HAP-1 (cell line): ENCODE measurements around the gene PHLDB1.
A peak's percentile ranks its signal among the peaks of the same experiment; 100 is the strongest.
"Not testable (repeated sequence)": the region's sequence is repeated elsewhere in the genome, so short reads cannot be mapped to it uniquely, and the experiment has no call there.

Experiments used
- DNase-seq, 2 experiments: peaks; one replicate each; pipeline ENCODE4 v3.0.0-alpha.2; 2016 to 2020; ENCODE audit warnings: low spot score in 2 of 2
- H3K27me3 ChIP-seq: fragments of 250-450 bp; sonication (Bioruptor Pico); 2 replicates; pipeline ENCODE4 v1.5.1; 2020; ENCODE audit warnings: low read depth, mild to moderate bottlenecking, moderate library complexity
- H3K36me3 ChIP-seq: fragments of 250-450 bp; sonication (Bioruptor Pico); replicated peaks from 2 replicates; pipeline ENCODE4 v1.5.1; 2020; ENCODE audit warnings: mild to moderate bottlenecking
- H3K4me1 ChIP-seq: fragments of 250-450 bp; sonication (Bioruptor Pico); 2 replicates; pipeline ENCODE4 v1.5.1; 2020; ENCODE audit warnings: mild to moderate bottlenecking
- H3K4me3 ChIP-seq: fragments of 250-450 bp; sonication (Bioruptor Pico); 2 replicates; pipeline ENCODE4 v1.5.1; 2020; ENCODE audit warnings: mild to moderate bottlenecking, moderate library complexity
- H3K9me3 ChIP-seq: fragments of 250-450 bp; sonication (Bioruptor Pico); 2 replicates; pipeline ENCODE4 v1.5.1; 2020; ENCODE audit warnings: mild to moderate bottlenecking, moderate library complexity
- in situ Hi-C: fragments of 300-500 bp; cut with MboI; formaldehyde crosslinking; loops from 3 replicates; pipeline ENCODE4 v1.14.3; 2020; ENCODE audit warnings: low sequenced_read_pairs, inconsistent platforms, mixed read lengths

PHLDB1 gene

DNA sequence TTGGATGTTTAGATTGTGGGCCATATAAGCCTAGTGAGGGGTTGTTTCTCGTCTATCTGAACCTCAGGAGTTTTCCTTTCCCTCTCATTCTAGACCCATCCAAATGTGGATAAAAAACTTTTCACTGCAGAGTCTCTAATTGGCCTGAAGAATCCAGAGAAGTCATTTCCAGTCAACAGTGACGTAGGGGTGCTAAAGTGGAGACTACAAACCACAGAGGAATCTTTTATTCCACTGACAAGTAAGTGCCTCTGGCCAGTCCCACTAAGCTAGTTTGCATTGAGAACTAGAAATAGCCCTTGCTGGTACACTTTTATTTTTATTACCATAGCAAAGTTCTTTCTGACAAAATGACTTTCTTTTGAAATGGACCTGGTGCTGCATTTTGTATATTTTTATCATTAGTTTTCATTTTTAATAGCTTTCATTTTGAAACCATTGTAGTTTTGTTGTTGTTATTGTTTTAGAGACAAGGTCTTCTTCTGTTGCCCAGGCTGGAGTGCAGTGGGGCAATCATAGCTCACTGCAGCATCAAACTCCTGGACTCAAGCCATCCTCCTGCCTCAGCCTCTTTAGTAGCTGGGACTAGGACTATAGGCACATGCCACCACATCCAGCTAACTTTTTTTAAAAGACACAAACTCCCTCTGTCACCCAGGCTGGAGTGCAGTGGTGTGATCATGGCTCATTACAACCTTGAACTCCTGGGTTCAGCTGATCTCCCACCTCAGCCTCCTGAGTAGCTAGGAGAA is 14.6 kb upstream of the PHLDB1 start:
- no peak for DNase-seq
- Histone ChIP-seq H3K36me3 (peaks cover 96% of the 10 kb centered on the region), H3K4me3 (no peak overlapping the region), H3K4me1 (no peaks in the 10 kb centered on the region), H3K9me3 (no peaks in the 10 kb centered on the region; the same call in 1 of the 2 replicates), H3K27me3 (no peaks in the 10 kb centered on the region)
- in situ Hi-C loops, result no loop called here

DNA sequence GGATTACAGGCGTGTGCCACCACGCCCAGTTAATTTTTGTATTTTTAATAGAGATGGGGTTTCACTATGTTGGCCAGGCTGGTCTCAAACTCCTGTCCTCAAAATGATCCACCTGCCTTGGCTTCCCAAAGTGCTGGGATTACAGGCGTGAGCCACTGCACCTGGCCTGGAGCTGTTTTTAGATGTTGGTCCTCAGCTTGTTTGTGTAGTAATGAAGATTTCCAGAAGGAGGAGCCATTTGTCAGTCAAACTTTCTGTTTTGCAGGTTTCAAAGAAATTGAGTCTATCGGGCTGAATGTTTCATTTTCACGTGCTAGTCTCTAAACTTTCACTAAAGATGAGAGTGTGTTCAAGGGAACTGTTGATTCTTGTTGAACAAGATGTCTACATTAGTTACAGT is 12.4 kb upstream of the PHLDB1 start:
- H3K9me3 ChIP-seq, H3K4me1 ChIP-seq, in situ Hi-C loops, H3K27me3 ChIP-seq, H3K4me3 ChIP-seq: not testable (repeated sequence)
- DNase-seq, result peak in 1 of 2 experiments; percentile 21
- peaks cover 93% of the 10 kb centered on the region for H3K36me3 ChIP-seq

DNA sequence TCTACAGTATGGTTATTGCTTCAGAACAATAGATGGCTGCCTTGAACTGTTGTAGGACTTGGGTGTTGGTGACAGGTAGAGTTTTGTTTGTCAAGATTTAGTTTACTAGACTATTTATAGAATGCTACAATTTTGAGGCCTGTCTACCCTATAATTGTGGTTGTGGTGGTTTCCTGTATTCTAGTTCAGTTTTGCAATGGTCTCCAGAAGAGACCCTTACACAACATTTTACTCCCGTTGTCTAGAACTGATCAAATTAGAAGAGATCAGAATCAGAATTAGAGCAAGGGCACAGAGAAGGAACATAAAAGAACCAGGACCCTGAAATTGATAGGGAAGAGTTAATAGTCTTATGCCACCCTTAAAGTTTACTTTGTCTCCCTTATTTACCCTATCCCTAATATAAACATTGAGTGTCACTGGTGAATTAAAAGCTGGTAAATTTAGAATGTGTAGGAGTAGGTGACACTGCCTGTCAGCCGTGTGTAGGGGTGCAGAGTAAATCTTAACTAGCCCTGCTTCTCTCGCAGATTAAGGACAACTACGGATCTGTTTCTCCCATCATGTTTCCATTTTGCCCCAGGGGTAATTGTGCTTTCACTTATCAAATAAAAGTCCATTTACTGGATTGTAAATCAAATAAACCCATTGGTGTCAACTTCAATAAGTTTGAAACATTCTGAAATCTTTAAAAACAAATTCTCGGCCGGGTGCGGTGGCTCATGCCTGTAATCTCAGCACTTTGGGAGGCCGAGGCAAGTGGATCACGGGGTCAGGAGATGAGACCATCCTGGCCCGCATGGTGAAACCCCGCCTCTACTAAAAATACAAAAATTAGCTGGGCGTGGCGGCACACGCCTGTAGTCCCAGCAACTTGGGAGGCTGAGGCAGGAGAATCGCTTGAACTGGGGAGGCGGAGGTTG is 10.9 kb upstream of the PHLDB1 start:
- peaks cover 92% of the 10 kb centered on the region for H3K36me3 ChIP-seq
- no peak for DNase-seq
- in situ Hi-C loops, result no loop called here

DNA sequence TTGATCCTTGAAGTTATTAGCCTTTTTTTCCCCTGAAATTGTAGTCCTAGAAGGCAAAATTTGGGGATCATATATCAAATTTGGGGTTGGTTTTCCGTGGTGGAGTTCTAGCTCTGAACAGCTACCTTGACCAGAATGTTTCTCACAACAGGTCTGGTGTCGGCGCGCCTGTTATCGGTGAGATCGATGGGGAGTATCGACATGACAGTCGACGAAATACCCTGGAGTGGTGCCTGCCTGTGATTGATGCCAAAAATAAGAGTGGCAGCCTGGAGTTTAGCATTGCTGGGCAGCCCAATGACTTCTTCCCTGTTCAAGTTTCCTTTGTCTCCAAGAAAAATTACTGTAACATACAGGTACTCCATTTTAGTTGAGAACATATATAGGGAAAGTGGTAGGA is 9.9 kb upstream of the PHLDB1 start:
- Histone ChIP-seq H3K36me3 (peaks cover 91% of the 10 kb centered on the region), H3K4me1 (no peaks in the 10 kb centered on the region), H3K27me3 (no peaks in the 10 kb centered on the region), H3K9me3 (no peaks in the 10 kb centered on the region; the same call in 1 of the 2 replicates), H3K4me3 (no peak overlapping the region)
- no peak for DNase-seq
- in situ Hi-C loops, result no loop called here

More for the DNA sequence above, 10.9 kb upstream of the PHLDB1 start:
- no peak overlapping the region for H3K4me3 ChIP-seq
- no peaks in the 10 kb centered on the region for H3K27me3 ChIP-seq
- no peaks in the 10 kb centered on the region for H3K4me1 ChIP-seq
- no peaks in the 10 kb centered on the region; the same call in 1 of the 2 replicates for H3K9me3 ChIP-seq

DNA sequence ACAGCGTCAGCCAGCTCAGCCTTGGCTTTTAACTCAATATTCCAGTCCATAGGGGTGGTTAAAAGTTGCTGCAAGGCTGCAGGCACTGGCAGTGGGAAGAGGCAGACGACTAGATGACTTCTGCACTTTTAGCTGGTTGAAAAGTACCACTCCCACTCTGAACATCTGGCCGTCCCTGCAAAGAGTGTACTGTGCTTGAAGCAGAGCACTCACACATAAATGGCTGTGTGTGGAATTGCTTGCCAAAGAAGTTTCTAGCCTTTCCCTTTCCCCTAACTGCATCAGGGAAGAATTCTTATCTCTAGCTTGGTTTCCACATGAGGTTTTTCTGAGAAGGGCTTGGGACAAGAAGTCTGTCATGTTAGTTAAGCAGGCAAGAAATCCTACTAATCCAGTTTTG is 5.1 kb upstream of the PHLDB1 start:
- no peak for DNase-seq
- peaks cover 45% of the 10 kb centered on the region for H3K36me3 ChIP-seq
- in situ Hi-C loops, result no loop called here

DNA sequence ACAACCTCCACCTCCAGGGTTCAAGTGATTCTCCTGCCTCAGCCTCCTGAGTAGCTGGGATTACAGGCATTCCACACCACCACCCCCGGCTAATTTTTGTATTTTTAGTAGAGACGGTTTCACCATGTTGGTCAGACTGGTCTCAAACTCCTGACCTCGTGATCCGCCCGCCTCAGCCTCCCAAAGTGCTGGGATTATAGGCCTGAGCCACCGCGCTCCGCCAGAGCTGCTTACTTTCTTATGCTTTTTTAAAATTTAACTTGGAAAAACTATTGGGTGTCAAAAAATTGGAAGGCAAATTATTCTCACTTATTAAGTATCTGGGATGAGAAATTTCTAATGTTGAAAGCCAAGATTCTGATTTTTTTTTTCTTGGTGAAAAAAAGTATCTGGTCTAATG is 3.7 kb upstream of the PHLDB1 start:
- DNase-seq, H3K27me3 ChIP-seq, H3K4me1 ChIP-seq, H3K9me3 ChIP-seq, H3K4me3 ChIP-seq, in situ Hi-C loops: not testable (repeated sequence)
- H3K36me3 ChIP-seq, result peaks cover 32% of the 10 kb centered on the region

More for the DNA sequence above, 5.1 kb upstream of the PHLDB1 start:
- H3K27me3 ChIP-seq, result no peaks in the 10 kb centered on the region
- no peaks in the 10 kb centered on the region for H3K9me3 ChIP-seq
- no peaks in the 10 kb centered on the region for H3K4me1 ChIP-seq
- H3K4me3 ChIP-seq, result no peak overlapping the region

DNA sequence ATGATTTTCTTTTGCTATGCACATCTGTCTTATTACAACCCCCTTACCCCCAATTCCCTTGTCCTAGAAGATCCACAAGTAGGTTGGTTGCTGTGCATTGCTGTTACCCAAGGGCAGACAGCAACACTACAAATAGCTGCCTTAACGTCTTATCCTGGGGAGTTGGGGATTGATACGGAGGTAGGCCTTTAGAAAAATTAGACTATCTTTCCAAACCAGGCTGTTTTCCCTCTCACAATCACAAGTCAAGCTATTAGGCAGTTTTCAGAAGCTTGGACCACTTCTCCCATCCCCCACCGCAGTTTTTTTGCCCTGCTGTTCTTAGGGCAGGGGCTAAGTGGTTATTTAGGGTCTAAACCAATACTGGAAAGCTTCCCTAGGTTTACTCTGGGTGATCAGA is 2.8 kb upstream of the PHLDB1 start:
- Histone ChIP-seq H3K4me1 (peaks cover 6% of the 10 kb centered on the region), H3K36me3 (peaks cover 27% of the 10 kb centered on the region), H3K4me3 (no peak overlapping the region), H3K27me3 (no peaks in the 10 kb centered on the region), H3K9me3 (no peaks in the 10 kb centered on the region)
- DNase-seq, result no peak
- in situ Hi-C loops, result no loop called here

DNA sequence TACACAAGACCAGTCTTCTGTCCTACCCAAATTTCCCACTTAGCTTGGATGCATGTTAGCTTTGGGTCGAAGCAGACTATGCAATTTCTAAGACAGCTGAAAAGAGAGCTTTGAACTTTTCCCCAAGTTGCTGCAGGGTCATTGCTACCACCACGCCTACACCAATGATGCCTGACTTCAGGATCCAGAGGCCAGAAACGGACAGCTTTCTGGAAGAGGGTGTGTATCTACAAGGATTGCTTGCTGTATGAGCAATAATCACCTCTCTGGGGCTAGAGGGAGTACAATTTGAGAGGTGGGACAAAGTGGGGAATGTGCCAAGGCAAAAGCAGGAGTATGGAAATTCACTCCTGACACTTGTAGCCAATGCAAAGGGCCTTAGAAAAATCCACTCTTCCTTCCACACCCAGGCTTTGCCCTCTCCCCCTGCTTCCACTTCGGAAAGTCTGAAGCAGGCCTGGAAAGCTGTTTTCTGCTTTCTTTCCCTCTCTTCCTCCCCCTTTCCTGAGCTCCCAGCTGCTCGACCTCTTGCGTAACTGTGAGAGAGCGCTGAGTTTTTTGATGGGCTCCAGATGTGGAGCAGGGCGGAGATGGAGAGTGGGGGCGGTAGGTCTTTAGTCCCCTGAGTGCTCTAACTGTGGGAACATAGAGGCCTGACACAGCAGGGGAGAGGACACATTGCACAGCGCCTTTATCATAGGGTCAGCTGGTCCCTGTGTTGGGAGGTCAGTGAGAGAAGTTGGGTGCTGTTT is 2.1 kb upstream of the PHLDB1 start:
- Histone ChIP-seq H3K27me3 (no peaks in the 10 kb centered on the region), H3K9me3 (no peaks in the 10 kb centered on the region), H3K4me1 (peaks cover 6% of the 10 kb centered on the region), H3K36me3 (peaks cover 20% of the 10 kb centered on the region), H3K4me3 (no peak overlapping the region)
- in situ Hi-C loops, result no loop called here
- no peak for DNase-seq

DNA sequence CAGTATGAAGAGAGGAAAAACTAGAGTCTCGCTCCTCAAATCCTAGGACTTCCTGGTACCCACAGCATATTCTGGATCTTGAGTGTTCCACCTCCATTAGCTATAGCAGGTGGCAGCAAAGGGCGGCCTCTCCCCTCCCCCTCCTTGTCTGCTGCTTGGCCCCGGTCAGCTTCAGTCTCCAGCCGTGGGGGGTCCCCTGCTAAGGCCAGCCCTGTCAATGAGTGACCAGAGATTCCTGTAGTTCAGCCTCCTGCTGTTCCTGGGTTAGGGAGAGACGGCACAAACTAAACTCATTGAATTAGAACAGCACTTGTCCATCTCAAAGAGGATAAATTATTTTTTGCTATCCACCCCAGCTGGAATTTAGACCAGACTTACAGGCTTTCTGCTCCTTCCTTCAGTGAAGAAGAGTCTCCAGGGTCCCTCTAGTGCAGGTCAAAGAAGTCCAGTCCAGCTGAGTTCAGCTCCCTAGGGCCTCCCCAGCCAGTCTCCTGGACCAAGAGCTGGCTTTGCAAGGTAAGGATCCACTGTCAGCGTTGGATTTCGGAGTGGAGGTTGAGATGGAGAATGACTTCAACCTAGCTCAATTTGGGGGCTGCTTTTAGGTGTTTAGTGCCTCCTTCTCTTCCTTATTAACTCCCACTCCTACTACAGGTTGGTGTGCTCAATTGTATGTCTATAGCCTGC is 1.1 kb upstream of the PHLDB1 start:
- H3K9me3 ChIP-seq, result no peaks in the 10 kb centered on the region
- peaks cover 6% of the 10 kb centered on the region for H3K4me1 ChIP-seq
- H3K36me3 ChIP-seq, result peaks cover 11% of the 10 kb centered on the region
- in situ Hi-C loops, result no loop called here
- DNase-seq, result no peak
- H3K4me3 ChIP-seq, result no peak overlapping the region
- no peaks in the 10 kb centered on the region for H3K27me3 ChIP-seq

DNA sequence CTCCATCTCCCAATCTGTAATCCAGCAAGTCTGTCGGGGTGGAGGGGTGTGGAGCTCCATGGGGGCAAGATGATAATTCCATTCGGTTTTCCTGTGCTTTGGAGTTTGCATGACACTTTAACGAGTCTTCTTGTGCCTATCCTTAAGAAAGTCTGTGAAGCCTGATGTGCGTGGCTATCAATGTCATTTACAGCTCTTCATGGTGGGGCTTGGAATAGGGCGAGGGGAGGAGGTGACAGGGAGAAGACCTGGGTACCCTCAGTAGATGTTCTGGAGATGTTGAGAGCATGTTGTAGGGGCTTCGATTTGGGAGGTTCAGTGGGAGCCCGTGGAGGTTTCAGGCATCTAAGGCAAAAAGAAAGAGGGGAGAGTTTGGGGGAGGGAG is 579 bp upstream of the PHLDB1 start:
- Histone ChIP-seq H3K9me3 (no peaks in the 10 kb centered on the region), H3K36me3 (peaks cover 5% of the 10 kb centered on the region), H3K27me3 (no peaks in the 10 kb centered on the region), H3K4me3 (no peak overlapping the region), H3K4me1 (peaks cover 6% of the 10 kb centered on the region)
- in situ Hi-C loops, result no loop called here
- no peak for DNase-seq

DNA sequence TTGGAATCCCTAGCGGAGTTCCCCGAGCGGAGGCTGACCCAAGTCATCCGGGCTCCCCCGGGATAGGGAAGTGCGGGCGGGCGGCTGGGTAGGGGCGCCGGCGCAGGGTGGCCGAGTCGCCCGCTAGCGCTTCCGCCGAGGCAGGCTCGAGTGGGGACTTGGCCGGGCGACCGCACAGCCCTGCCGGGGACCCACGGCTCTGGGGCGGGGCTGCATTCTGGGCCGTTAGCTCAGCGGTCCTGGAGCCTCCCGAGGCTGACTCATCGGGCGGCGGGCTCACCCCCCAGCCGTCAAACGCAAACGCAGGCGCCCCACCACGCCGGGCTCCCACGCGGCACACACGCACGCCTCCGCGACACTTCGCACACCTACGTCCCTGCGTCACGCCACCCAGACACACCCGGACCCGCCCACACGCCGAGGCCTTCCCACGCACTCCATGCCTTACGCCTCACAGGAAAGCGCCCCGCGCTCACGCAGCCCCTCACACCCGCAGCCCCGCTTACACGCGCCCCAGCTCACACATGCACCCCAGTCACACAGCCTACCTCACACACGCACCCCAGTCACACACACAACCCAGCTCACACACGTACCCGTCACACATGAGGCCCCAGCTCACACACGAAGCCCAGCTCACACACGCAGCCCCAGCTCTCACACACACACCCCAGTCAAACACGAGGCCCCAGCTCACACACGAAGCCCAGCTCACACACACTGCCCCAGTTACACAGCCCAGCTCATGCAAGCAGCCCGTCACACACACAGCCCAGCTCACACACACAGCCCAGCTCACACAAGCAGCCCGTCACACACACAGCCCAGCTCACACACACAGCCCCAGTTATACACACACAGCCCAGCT is 1.2 kb downstream of the PHLDB1 start:
- no peaks in the 10 kb centered on the region for H3K27me3 ChIP-seq
- peak in 1 of 2 experiments; percentile 55 for DNase-seq
- no peaks in the 10 kb centered on the region for H3K9me3 ChIP-seq
- H3K4me3 ChIP-seq, result peak overlapping the region; percentile 67
- in situ Hi-C loops, result no loop called here
- H3K36me3 ChIP-seq, result no peaks in the 10 kb centered on the region
- peaks cover 6% of the 10 kb centered on the region for H3K4me1 ChIP-seq

DNA sequence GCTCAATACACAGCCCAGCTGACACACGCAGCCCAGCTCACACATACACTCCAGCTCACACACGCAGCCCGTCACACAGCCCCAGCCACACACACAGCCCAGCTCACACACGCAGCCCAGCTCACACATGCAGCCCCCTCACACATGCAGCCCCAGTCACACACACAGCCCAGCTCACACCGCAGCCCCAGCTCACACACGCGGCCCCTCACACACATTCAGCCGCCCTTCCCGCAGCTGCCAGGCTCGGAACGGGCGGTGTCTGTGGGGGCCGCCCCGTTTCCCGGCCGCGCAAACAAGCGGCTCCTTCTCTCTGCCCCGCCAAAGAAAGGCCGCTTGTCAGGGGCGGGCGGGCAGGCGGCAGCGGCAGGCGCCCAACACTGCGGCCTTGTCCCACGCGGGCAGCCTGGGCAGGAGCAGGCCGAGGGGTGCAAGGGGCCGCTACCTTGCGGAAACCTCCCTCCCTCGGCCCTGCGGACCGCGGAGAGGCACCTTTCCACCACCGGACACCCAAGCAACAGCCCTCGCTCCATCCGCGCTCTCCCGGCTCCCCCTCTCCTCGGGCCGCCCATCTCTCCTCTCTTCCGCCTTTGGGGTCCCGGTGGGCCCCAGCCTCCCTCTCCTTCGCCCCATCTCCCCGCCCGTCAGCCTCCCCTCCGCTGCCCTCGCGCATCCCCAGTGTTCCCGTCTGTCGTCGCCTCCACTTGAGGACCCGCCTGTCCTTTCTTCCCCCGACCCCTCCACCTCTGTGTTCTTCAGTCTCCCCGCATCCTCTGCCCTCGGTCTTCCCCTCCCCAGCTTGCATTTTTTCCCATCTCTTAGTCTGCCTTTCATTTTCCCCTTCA is 2.2 kb downstream of the PHLDB1 start:
- no peak for DNase-seq
- H3K4me1 ChIP-seq, result peaks cover 6% of the 10 kb centered on the region
- H3K9me3 ChIP-seq, result no peaks in the 10 kb centered on the region
- H3K4me3 ChIP-seq, result no peak overlapping the region
- no peaks in the 10 kb centered on the region for H3K27me3 ChIP-seq
- no peaks in the 10 kb centered on the region; the same call in 1 of the 2 replicates for H3K36me3 ChIP-seq
- in situ Hi-C loops, result no loop called here
